Mucosa of stomach (tissue), 1 donor: ENCODE results near the gene ANKMY1.

Experiments used
- H3K27me3 ChIP-seq: one replicate; pipeline ENCODE4 v1.7.0; 2013; ENCODE audit warnings: mild to moderate bottlenecking, low read length; ENCODE audit not compliant: control insufficient read depth, insufficient read depth
- H3K36me3 ChIP-seq: one replicate; pipeline ENCODE4 v1.7.0; 2013; ENCODE audit warnings: low read length; ENCODE audit not compliant: control insufficient read depth, insufficient read depth
- H3K4me1 ChIP-seq: one replicate; pipeline ENCODE4 v1.7.0; 2013; ENCODE audit warnings: mild to moderate bottlenecking, low read length; ENCODE audit not compliant: control insufficient read depth, insufficient read depth
- H3K4me3 ChIP-seq: one replicate; pipeline ENCODE4 v1.7.0; 2013; ENCODE audit warnings: low read length
- H3K9ac ChIP-seq: one replicate; pipeline ENCODE4 v1.7.0; 2013; ENCODE audit warnings: mild to moderate bottlenecking, low read length, moderate library complexity
- H3K9me3 ChIP-seq: one replicate; pipeline ENCODE4 v1.7.0; 2013; ENCODE audit warnings: mild to moderate bottlenecking, low read length, moderate library complexity; ENCODE audit not compliant: control insufficient read depth
- donor health status: Pancreatic carcinoma.

ANKMY1 gene

GRCh38 chr2:240512109-240512485 lies 45.7 kb downstream of the ANKMY1 start:
- Histone ChIP-seq H3K9ac (no peak overlapping the region), H3K36me3 (no peaks in the 10 kb centered on the region), H3K9me3 (no peaks in the 10 kb centered on the region), H3K27me3 (no peaks in the 10 kb centered on the region), H3K4me1 (peaks cover 4% of the 10 kb centered on the region), H3K4me3 (no peak overlapping the region)

- H3K9me3 ChIP-seq = no peaks in the 10 kb centered on the region
- peaks cover 4% of the 10 kb centered on the region for H3K4me1 ChIP-seq
- no peaks in the 10 kb centered on the region for H3K27me3 ChIP-seq
- no peak overlapping the region for H3K4me3 ChIP-seq
- no peaks in the 10 kb centered on the region for H3K36me3 ChIP-seq
- H3K9ac ChIP-seq = no peak overlapping the region
Observed at GRCh38 chr2:240511351-240512108, 46.3 kb downstream of the ANKMY1 start.

GRCh38 chr2:240510513-240511210 lies 47.1 kb downstream of the ANKMY1 start:
- no peak overlapping the region for H3K9ac ChIP-seq
- H3K4me1 ChIP-seq = peaks cover 4% of the 10 kb centered on the region
- H3K4me3 ChIP-seq = no peak overlapping the region
- no peaks in the 10 kb centered on the region for H3K27me3 ChIP-seq
- no peaks in the 10 kb centered on the region for H3K9me3 ChIP-seq
- H3K36me3 ChIP-seq = no peaks in the 10 kb centered on the region

GRCh38 chr2:240509667-240510512 lies 47.9 kb downstream of the ANKMY1 start:
- no peak overlapping the region for H3K9ac ChIP-seq
- no peaks in the 10 kb centered on the region for H3K27me3 ChIP-seq
- no peaks in the 10 kb centered on the region for H3K9me3 ChIP-seq
- H3K4me1 ChIP-seq = peaks cover 4% of the 10 kb centered on the region
- H3K36me3 ChIP-seq = no peaks in the 10 kb centered on the region
- H3K4me3 ChIP-seq = no peak overlapping the region

GRCh38 chr2:240508832-240509545 lies 48.8 kb downstream of the ANKMY1 start:
- H3K4me3 ChIP-seq = no peak overlapping the region
- no peak overlapping the region for H3K9ac ChIP-seq
- no peaks in the 10 kb centered on the region for H3K36me3 ChIP-seq
- H3K4me1 ChIP-seq = peaks cover 2% of the 10 kb centered on the region
- no peaks in the 10 kb centered on the region for H3K9me3 ChIP-seq
- H3K27me3 ChIP-seq = no peaks in the 10 kb centered on the region

- Histone ChIP-seq H3K9ac (no peak overlapping the region), H3K27me3 (no peaks in the 10 kb centered on the region), H3K4me1 (no peaks in the 10 kb centered on the region), H3K4me3 (no peak overlapping the region), H3K36me3 (no peaks in the 10 kb centered on the region), H3K9me3 (no peaks in the 10 kb centered on the region)
Observed at GRCh38 chr2:240507778-240508251, 50.0 kb downstream of the ANKMY1 start.

- H3K4me3 ChIP-seq = no peak overlapping the region
- H3K27me3 ChIP-seq = no peaks in the 10 kb centered on the region
- no peaks in the 10 kb centered on the region for H3K36me3 ChIP-seq
- H3K9me3 ChIP-seq = no peaks in the 10 kb centered on the region
- H3K4me1 ChIP-seq = no peaks in the 10 kb centered on the region
- H3K9ac ChIP-seq = no peak overlapping the region
Observed at GRCh38 chr2:240507060-240507777, 50.6 kb downstream of the ANKMY1 start.

- Histone ChIP-seq H3K9ac (no peak overlapping the region), H3K36me3 (no peaks in the 10 kb centered on the region), H3K4me1 (no peaks in the 10 kb centered on the region), H3K27me3 (no peaks in the 10 kb centered on the region), H3K9me3 (no peaks in the 10 kb centered on the region), H3K4me3 (no peak overlapping the region)
Observed at GRCh38 chr2:240506406-240507059, 51.3 kb downstream of the ANKMY1 start.

- Histone ChIP-seq H3K9ac (no peak overlapping the region), H3K4me1 (no peaks in the 10 kb centered on the region)
Observed at GRCh38 chr2:240505910-240506309, 51.9 kb downstream of the ANKMY1 start.

GRCh38 chr2:240503848-240504247 lies 53.9 kb downstream of the ANKMY1 start:
- H3K36me3 ChIP-seq = no peaks in the 10 kb centered on the region
- H3K9me3 ChIP-seq = no peaks in the 10 kb centered on the region
- H3K27me3 ChIP-seq = no peaks in the 10 kb centered on the region
- no peak overlapping the region for H3K9ac ChIP-seq
- H3K4me3 ChIP-seq = no peak overlapping the region
- no peaks in the 10 kb centered on the region for H3K4me1 ChIP-seq

More at GRCh38 chr2:240505910-240506309, 51.9 kb downstream of the ANKMY1 start:
- no peaks in the 10 kb centered on the region for H3K36me3 ChIP-seq
- no peaks in the 10 kb centered on the region for H3K27me3 ChIP-seq
- H3K9me3 ChIP-seq = no peaks in the 10 kb centered on the region
- no peak overlapping the region for H3K4me3 ChIP-seq

GRCh38 chr2:240503375-240503774 lies 54.4 kb downstream of the ANKMY1 start:
- H3K4me1 ChIP-seq = no peaks in the 10 kb centered on the region
- H3K36me3 ChIP-seq = no peaks in the 10 kb centered on the region
- H3K9me3 ChIP-seq = no peaks in the 10 kb centered on the region
- no peak overlapping the region for H3K9ac ChIP-seq
- no peak overlapping the region for H3K4me3 ChIP-seq
- H3K27me3 ChIP-seq = no peaks in the 10 kb centered on the region
